HS-27A (cell line): Measurements from ENCODE around the gene GRPEL1.

Experiments
- DNase-seq: peaks from one replicate; pipeline ENCODE4 v3.0.0-alpha.2; 2012; ENCODE audit warnings: low read depth, missing footprints

The GRPEL1 gene

DNA sequence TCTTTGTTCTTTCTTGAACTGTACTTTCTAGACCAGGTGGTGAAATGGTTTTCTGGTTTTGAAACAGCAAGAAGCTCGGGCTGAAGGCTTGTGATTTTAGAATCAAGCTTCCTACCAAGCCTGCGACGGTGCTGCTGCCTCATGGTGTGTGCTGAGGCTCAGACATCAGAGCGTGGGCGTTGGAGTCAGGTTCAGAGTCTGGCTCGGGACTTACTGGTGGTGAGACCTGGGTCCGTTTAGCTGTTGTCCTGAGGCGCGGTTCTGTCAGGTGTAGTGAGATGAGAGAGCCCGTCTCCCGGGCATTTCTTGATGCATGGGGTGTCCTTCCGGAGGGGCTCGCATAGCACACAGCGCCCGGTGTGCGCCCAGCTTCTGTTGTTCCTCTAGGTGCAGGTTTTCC, 44.4 kb downstream of the GRPEL1 start:
- no peak for DNase-seq

DNA sequence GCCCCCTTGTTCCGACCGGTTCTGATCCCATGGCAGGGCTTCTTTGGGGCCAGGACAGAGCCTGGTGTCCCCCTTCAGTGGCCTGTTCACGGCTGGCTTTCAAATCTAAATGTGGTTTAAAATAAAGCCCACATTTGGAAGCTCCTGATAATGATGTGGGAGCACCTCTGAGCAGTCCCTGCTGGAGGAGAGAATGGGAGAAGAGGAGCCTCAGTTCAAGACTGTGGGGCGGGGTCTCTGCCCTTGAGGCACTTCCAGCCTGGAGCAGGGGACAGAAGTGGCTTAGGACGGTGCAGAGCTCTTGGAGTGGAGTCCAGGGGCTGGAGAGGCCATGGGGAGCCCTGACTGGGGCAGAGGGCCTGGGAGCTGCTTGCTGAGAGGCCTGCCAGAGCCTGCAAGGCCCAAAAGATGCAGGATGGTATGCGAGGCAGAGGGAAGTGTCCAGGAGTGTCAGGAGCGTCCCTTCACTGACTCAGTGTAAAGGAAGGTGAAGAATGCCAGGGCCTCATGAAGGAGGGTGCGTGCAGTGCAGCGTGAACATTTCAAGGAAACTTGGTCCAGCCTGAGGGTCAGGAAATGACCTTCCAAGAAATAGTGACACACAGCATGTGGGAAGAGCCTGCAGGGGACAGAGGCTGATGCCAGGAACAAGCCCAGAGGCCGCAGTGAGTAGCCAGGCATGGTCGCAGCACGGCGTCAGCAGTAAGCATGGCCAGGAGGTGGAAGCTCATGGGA, 45.8 kb downstream of the GRPEL1 start:
- peak; percentile 88 for DNase-seq

DNA sequence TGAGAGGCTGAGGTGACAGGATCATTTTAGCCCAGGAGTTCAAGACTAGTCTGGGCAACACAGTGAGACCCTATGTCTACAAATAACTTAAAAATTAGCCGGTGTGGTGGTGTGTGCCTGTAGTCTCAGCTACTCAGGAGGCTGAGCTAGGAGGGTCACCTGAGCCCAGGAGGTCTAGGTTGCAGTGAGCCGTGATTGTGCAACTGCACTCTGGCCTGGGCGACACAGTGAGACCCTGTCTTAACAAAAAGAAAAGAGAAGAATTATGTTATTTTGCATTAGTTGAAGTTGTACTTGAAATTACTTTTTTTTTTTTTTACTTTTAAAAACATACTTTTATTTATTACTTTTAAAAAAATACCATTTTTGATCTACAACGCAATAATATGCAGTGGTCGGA, 46.5 kb downstream of the GRPEL1 start:
- DNase-seq, result no peak

DNA sequence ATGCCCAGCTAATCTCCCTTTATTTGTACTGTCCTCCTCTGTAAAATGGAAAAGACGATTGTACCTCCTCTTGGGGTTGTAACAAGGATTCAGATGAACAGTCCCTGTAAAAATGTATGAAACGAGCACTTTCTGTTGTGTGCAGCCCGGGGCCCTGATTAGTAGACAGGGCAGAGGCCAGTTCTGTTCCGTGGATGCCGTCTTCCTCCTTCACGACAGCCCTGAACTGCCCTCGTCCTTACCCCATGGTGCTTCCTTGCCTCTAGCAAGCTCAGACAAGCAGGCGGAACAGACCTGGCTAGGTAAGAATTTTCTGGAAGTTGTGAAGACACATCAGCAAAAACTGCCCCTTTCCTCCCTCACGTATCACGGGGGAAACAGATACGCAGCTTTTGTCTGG, 47.0 kb downstream of the GRPEL1 start:
- DNase-seq, result no peak

DNA sequence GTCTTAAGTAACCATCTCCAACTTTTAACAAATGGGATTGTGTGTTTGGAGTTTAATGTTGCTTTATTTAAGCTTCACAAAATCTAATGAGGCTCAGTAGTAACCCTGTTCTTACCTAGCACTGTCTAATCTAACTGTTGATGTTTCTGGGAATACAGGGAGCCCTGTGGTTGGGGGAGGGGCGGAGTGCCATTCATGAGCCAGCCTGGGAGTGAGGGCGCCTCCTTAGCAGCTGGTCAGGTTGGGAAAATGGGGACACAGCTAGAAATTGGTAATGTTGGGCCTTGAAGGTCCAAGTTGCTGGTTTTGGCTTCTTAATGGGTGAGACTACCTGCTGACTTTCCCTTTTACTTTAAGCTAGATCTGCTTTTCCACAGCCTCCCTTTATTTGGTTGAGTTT, 47.6 kb downstream of the GRPEL1 start:
- no peak for DNase-seq

DNA sequence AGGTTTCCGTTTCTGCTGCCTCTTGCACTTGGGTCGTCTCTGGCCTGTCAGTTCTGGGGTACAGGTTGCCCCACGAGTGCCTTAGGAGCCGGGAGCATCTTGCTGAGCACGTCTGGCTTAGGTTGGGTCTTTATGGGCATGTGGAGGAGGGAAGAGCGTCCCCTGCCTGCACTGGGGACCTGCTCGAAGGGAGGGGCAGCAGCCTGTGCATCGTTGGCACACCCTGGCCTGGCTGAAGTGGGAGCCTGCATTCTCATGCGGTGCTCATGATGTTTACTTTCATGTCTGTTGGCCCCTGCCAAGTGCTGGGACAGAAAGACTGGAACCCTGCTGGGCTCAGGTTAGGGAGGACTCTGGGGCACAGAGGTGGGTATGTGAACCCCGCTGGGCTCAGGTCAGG, 48.5 kb downstream of the GRPEL1 start:
- DNase-seq, result no peak

DNA sequence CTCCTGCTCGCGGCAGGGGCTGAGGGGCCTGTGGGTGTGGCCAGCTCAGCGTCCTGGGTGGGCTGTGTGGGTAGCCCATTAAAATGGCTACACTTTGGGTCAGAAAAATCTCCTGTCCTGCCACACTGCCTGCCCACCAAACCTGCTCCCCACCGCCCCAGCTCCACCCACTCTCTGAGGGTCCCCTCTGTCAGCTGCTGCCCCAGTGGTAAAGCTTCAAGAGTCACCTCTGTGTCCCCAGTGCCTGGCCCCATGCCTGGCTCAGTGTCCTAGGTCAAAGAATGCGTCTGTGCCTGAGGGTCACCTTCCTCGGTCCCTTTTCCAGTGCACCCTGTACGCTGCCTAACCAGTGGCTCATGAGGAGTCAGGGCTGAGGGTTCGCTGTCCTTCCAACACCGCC, 49.6 kb downstream of the GRPEL1 start:
- DNase-seq, result no peak

DNA sequence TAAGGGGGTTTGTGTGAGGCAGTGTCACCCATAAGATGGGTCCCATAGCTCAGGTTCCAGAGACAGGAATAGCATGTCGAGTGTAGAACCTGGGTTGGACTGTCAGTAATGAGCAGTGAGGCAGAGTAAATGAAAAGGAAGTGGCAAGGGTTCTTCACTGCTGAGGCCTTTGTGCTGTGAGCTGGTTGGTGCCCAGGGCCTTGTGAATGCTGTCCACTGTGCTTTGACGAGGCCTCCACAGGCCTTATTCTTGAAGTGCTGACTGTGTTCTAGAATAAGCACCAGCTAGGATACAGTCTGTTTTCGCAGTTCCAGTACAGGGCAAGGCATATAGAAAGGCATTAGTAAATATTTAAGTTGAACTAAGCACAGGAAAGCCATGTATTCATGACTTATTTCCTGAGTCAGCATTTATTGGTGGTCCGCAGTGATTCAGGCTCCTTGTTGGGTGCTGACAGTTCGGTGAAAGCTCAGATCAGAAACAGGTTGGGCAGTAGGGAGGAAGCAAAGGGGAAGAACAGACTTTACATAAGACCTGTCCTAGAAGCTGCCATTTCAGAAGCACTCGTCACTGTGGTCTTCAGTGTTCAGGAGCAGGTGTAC, 50.3 kb downstream of the GRPEL1 start:
- DNase-seq, result no peak

DNA sequence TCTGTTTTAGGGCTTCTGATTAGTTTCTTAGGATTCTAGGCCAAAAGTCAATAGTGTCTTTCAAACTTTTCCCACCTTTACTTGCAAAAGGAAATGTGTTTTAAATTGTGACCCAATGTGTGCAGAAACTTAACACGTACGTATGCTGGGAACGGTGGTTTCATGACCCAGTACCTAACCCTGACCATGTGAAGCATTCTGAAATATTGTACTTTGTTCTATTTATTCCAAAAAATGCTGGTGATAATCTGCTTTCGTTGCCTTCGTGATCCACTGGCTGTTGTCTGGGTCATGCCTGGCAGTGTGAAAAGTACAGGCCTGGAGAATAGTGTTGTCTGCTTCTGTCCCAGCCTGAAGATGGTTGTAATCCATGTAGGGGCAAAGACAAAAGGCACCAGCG, 51.4 kb downstream of the GRPEL1 start:
- no peak for DNase-seq

DNA sequence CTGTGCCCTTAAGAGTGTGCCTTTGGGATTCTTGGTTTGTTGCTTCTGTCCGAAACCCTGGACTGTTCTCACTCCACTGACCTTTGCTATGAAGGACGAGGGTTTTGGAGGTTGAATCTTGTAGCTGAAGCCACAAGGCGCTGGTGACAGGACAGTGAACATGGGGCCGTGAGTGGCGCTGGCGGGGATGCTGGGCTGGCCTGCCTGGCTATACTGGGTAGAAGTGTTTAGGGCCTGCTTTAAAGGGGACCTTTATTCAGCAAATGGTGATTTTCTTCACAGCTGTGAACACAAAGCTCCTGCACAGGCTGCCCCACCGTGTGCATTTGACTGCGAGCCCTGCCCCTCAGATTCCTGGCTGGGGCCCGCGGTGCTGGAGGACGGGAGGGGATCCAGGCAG, 51.8 kb downstream of the GRPEL1 start:
- no peak for DNase-seq

DNA sequence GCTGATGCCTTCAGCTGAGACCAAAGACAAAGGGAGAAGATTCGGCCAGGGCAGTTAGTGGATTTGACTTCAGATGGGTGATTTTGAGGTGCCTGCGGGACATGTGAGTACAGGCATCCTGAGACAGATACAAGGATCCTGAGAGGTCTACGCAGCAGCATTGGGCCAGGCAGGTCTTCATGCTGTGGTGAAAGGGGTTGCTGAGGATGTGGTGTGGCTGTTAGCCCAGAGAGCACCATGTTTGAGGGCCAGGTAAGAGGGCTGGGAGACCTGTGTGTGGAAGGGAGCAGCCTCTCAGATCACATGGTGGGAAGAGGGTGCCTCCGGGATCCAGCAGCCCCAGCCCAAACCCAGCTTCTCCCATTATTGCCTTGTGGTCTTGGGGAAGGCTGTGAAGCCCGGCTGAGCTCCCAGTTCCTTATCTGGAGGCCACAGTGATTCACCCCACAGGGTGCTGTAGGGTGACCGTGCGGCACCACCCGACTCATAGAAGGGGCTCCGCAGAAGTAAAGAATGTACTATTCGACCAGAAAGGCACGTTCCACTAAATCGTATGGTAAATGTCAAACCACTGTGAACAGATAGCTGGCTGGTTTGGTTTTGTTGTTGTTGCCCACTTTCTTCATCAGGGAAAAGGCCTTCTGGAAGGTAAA, 52.4 kb downstream of the GRPEL1 start:
- DNase-seq, result peak; percentile 34

DNA sequence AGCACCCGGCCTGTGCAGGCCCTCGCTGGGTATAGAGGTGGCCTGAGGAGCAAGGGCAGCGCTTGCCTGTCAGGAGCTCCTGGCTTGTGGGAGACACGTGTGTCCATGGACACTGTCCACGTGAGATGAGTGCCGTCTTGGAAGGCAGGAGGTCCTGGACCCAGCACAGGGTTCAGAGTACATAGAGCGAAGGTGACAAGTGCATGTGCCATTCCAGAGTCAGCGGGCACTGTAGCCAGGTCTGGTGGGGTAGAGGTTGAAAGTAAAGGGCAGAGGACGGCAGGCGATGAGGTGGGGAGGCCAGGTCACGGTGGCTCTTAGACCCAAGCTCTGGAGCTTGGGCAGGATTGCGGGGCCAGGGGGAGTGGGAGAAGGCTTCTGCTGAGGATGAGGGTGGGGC, 53.0 kb downstream of the GRPEL1 start:
- no peak for DNase-seq

DNA sequence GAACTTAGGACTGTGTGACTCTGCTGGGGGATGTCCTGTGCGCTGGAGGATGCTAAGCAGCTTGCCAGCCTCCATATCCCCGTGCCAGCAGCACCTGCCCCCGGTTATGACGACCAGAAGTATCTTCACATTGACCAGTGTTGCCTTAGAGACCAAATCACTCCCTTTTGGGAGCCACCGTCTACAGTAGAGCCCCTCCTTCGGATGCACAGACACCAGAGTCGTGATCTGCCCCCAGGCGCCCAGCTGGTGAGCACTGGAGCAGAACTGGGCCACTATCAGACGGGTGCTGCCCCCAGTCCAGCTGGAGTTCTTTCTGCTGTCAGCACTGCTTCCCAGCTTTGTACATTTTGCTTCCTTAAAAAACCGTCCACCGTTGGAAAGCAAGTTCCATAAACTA, 54.7 kb downstream of the GRPEL1 start:
- no peak for DNase-seq

DNA sequence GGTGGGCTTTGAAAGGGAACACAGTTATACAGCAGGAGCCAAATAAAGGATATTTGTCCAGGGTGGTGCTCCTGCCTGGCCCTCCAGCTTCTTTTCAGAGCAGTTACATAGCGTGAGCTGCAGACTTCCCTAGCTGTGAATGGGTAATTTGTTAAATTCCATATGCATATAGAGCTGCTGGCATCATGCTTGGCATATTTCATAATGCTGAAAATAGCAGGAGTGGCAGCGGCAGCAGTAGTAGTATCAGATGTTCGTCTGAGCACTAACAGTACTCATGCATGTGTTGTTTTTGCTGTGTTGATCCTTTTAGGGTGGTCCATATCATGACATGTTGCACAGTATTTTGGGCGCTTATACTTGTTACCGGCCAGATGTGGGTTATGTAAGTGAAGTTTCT, 58.3 kb downstream of the GRPEL1 start:
- DNase-seq, result no peak
